Stimulated activated naive CD8-positive, alpha-beta T cell treated with anti-CD3 and anti-CD28 coated beads, Interleukin-15, Interleukin-2, amounts not matched to agents 100 ng/mL and 50 ng/mL, for 24 hours (primary cell): ENCODE data around the gene PRKAG2.
A peak's percentile ranks its signal among the peaks of the same experiment; 100 is the strongest.

Experiments used
- H3K27ac Mint-ChIP-seq: one replicate; pipeline ENCODE4 v1.8.0; 2021; ENCODE audit warnings: mild to moderate bottlenecking, mixed read lengths
- H3K27me3 Mint-ChIP-seq: one replicate; pipeline ENCODE4 v1.8.0; 2021; ENCODE audit warnings: mixed read lengths
- H3K36me3 Mint-ChIP-seq: one replicate; pipeline ENCODE4 v1.8.0; 2021; ENCODE audit warnings: low read depth, mixed read lengths
- H3K4me1 Mint-ChIP-seq: one replicate; pipeline ENCODE4 v1.8.0; 2021; ENCODE audit warnings: low read depth, mixed read lengths
- H3K4me3 Mint-ChIP-seq: one replicate; pipeline ENCODE4 v1.8.0; 2021; ENCODE audit warnings: mild to moderate bottlenecking, mixed read lengths
- H3K9me3 Mint-ChIP-seq: one replicate; pipeline ENCODE4 v1.8.0; 2021; ENCODE audit warnings: mixed read lengths

The PRKAG2 gene

DNA sequence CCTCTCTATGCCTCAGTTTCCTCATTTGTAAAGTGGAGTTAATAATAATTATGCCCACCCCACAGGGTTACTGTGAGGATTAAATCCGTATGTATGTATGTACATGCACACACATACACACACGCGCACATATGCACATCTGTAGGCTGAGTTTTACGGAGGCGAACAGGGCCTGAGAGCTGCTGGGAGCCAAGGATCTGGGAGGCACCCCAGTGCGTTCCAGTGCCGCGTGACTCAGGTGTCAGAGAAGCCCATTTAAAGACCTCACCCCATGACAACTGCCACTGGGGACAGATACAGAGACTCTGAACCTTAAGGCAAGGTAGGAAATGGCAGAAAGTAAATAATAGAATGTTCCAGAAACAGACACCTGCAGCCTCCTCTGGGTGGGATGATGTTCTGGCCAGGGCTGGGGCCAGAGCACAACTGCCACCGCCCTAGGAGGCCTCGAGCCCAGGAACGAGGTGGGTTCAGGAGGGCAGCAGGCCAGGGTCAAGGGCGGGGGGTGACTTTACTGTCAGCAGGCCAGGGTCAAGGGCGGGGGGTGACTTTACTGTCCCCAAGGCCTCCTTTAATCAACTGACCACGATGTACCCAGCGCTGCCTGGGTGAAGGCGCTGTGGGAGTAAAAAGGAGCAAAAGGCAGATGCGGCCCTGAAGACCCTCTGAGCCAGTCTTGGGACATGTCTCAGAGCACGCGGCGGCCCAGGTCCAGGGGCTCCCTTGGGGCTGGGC is 54.9 kb downstream of the PRKAG2 start:
- Mint-ChIP-seq H3K9me3 (no peaks in the 10 kb centered on the region), H3K4me1 (peaks cover 16% of the 10 kb centered on the region), H3K27ac (no peak overlapping the region), H3K27me3 (no peaks in the 10 kb centered on the region), H3K36me3 (no peaks in the 10 kb centered on the region), H3K4me3 (no peak overlapping the region)

DNA sequence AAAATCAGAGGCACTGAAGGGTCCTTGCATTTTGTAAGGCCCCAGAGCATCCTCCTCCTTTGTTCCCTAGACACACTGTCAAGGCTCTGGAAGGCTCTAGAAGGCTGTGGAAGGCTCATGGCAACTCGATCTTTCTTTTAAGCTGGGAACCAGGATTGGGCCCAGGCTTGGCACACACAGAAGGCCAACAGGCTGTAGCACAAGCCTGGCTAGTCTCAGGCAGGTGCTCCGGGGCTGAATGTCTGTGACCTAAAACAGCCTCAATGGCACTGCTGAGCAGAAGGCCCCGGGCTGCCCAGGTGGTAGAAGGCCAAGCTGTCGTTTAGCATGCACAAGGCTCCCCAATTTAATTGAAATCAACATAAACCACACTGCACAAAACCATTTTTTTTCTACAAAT is 55.7 kb downstream of the PRKAG2 start:
- H3K9me3 Mint-ChIP-seq = no peaks in the 10 kb centered on the region
- no peaks in the 10 kb centered on the region for H3K36me3 Mint-ChIP-seq
- H3K27ac Mint-ChIP-seq = no peak overlapping the region
- H3K4me3 Mint-ChIP-seq = no peak overlapping the region
- peaks cover 10% of the 10 kb centered on the region for H3K4me1 Mint-ChIP-seq
- H3K27me3 Mint-ChIP-seq = no peaks in the 10 kb centered on the region

DNA sequence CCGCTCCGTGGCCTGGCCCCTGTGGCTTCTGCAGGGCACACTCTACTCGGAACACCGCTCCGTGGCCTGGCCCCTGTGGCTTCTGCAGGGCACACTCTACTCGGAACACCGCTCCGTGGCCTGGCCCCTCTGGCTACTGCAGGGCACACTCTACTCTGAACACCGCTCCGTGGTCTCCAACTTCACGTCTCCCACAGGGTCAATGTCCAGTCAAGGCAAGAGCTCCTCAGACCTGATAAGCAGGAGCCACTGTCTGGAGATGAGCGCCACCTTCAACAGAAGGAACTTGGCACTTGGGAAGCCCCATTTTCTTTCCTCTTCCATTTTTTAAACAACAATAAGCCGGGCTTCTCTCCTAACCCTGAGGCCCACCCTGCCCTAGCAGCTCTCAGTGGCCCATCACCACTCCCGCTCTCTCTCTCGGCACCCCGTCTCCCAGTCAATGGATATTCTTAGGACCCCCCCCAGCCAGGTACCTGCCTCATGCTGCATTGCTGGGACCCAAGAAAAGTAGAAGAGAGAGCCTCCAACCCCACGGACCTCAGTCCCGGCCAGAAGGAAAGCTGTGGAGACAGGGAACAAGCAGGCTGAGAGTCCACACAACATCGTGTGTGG is 56.3 kb downstream of the PRKAG2 start:
- no peaks in the 10 kb centered on the region for H3K27me3 Mint-ChIP-seq
- H3K9me3 Mint-ChIP-seq = no peaks in the 10 kb centered on the region
- H3K27ac Mint-ChIP-seq = no peak overlapping the region
- H3K36me3 Mint-ChIP-seq = no peaks in the 10 kb centered on the region
- H3K4me3 Mint-ChIP-seq = no peak overlapping the region
- H3K4me1 Mint-ChIP-seq = peaks cover 8% of the 10 kb centered on the region

DNA sequence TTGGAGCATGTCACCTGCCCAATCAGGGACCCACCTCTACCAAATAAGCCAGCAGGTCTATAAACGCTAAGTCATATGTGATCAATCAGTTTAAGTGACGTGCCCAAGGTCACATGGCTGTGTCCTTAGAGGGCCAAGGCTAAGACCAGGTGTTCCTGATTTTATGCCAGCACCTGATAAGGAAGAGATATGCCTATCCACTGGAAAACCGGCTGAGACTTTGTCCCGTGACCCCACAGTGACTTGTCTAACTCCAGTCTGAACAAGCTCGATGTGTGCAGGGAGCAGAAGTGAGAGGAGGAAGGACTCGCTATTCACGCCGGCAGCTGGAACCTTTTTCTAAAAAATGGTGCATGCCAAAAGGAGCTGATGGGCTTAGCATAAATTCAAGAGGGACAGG is 57.0 kb downstream of the PRKAG2 start:
- no peak overlapping the region for H3K27ac Mint-ChIP-seq

DNA sequence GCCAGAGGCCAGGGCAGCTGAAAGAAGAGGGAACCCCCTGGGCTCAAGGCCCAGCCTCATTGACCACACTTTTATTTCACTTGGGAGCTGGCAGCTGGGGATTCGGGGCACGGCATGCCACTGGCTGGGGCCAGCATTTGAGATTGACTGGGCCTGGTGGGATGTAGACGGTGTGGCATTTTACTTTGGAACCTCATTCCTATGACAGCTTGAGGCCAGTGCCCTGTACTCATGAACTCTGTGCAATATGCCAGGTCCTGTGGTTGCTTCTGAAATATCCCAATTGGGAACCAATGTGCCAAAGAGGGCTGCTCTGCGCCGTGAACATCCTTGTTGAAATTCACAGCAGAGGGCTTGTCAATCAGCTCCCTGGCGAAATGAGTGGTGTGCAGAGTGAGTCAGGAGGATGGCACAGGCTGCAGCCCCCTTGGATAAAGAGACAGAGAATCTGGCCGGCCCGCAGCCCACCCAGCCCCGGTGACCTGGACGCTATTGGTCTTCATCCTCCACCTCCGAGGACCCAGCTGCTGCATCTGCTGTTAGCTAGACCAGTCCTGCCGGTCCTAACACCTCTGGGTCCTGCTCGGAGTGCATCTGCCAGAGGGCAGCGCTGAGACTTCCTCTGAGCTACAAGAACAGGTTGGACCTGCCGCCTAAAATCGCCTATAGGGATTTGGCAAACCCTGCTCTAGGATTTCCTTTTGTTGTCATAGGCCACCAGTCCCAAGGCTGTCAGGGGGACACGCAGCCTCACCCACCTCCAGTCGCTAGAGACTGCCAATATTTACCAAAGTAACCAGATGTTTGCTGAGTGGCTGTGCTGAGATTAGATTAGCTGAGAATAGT is 58.0 kb downstream of the PRKAG2 start:
- H3K4me3 Mint-ChIP-seq = no peak overlapping the region
- no peak overlapping the region for H3K27ac Mint-ChIP-seq
- no peaks in the 10 kb centered on the region for H3K9me3 Mint-ChIP-seq
- H3K27me3 Mint-ChIP-seq = no peaks in the 10 kb centered on the region
- no peaks in the 10 kb centered on the region for H3K36me3 Mint-ChIP-seq
- H3K4me1 Mint-ChIP-seq = peaks cover 21% of the 10 kb centered on the region

More for the DNA sequence above, 57.0 kb downstream of the PRKAG2 start:
- H3K4me1 Mint-ChIP-seq = peaks cover 11% of the 10 kb centered on the region
- no peak overlapping the region for H3K4me3 Mint-ChIP-seq
- H3K9me3 Mint-ChIP-seq = no peaks in the 10 kb centered on the region
- no peaks in the 10 kb centered on the region for H3K27me3 Mint-ChIP-seq
- no peaks in the 10 kb centered on the region for H3K36me3 Mint-ChIP-seq

DNA sequence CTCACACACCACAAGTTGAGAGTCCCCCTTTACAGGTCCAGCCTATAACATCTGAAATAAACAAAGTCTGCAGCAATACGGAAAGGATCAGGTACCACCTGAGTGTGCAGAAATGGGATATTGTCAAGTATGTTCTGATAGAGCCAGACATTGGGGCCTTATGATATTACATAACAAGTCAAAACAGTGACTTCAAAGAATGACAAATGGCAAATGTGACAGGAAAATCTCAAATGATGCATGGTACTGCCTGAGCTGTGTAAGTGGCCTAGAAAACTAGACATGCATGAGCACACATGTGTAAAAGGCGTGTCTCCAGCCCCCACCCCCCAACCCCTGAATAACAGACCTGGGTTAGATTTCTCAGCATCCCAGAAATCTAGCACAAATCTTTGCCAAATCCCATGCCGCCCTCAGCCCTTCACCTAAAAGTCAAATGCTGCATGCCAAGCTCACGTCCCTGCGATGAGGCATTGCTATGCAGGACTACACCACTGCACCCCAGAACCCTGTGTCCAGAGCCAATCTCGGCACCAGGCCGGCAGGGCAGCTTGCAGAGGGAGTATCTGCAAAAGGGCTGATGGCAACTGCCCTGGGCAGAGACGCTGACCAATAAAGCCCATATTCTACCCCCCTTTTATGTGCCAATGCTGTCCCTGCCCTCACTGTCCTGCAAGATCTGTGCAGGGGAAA is 58.8 kb downstream of the PRKAG2 start:
- Mint-ChIP-seq H3K4me3 (no peak overlapping the region), H3K27me3 (no peaks in the 10 kb centered on the region), H3K36me3 (no peaks in the 10 kb centered on the region), H3K4me1 (peaks cover 27% of the 10 kb centered on the region), H3K27ac (no peak overlapping the region), H3K9me3 (no peaks in the 10 kb centered on the region)

DNA sequence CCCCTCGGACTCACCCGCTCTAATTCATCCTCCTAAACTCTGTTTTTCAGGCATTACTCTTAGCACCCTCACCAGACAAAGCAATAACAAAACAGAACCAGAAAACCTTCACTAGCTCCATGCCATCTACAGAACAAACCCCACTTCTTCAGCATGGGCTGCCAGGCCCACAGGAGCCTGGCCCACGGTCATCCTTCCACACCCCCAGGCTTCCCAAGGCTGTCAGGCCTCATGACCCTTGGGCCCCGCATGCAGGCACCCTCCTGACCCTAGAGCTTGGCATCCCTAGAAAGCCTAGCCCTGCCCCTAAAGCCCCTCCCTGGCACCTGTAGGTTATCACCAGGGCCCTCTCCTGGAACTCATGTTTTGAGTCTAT is 59.6 kb downstream of the PRKAG2 start:
- H3K27me3 Mint-ChIP-seq = no peaks in the 10 kb centered on the region

DNA sequence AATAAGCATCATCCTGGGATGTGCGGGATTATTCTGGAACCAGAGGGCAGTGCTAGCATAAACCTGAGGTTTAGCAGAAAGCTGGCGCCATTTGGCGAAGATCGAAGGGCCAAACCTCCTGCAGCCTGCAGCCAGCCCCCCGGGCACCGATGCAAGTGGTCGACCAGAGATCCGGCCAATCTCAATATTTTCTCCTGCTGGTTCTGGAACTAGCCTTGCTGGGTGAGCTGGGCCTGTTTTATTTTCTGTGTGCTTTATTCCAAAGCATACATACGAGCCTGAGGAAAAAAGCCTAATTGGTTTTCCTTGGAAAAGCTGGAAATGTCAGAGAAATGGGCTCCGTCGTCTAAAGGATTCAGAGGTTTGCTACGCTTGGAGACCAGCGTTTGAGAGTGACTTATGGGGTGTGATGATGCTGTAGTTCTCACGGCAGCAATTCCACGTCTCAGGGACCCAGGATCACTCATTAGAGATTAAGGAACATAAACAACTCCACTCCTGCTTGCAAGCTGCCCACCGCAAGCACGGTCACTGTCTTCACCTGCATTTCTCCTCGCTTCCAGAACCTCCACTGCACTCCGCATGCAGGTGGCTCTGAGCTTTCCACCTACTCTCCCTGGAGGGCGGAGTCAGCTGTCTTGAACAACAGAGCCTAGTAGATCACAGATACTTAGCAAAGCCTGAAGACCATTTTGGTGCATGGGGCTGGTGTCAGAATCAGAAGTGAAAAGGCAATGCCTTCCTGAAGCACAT is 60.2 kb downstream of the PRKAG2 start:
- Mint-ChIP-seq H3K27ac (no peak overlapping the region), H3K36me3 (no peaks in the 10 kb centered on the region), H3K9me3 (no peaks in the 10 kb centered on the region), H3K27me3 (no peaks in the 10 kb centered on the region), H3K4me3 (no peak overlapping the region), H3K4me1 (peaks cover 28% of the 10 kb centered on the region)

More for the DNA sequence above, 59.6 kb downstream of the PRKAG2 start:
- no peaks in the 10 kb centered on the region for H3K9me3 Mint-ChIP-seq
- no peak overlapping the region for H3K27ac Mint-ChIP-seq
- H3K4me3 Mint-ChIP-seq = no peak overlapping the region
- peaks cover 28% of the 10 kb centered on the region for H3K4me1 Mint-ChIP-seq
- H3K36me3 Mint-ChIP-seq = no peaks in the 10 kb centered on the region

DNA sequence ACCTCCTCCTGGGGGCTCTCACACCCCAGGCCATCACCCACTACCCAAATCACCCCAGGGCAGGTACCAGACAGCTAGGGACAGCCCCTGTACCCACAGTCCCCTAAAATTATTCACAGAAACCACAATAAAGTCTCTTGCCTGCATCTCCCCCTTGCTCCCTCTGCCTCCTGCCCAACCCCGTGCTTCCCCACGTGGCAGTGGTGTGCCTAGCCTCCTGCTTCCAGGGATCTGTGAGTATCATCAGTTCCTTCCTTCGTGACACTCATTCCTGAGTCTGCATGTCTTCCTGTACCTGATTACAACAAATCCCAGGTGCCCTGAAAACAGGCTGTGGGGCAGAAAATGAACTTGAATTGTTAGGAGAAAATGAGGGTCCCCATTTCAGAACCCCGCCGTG is 61.5 kb downstream of the PRKAG2 start:
- no peaks in the 10 kb centered on the region for H3K36me3 Mint-ChIP-seq
- H3K27ac Mint-ChIP-seq = no peak overlapping the region
- peaks cover 28% of the 10 kb centered on the region for H3K4me1 Mint-ChIP-seq
- no peak overlapping the region for H3K4me3 Mint-ChIP-seq
- H3K9me3 Mint-ChIP-seq = no peaks in the 10 kb centered on the region
- H3K27me3 Mint-ChIP-seq = no peaks in the 10 kb centered on the region

DNA sequence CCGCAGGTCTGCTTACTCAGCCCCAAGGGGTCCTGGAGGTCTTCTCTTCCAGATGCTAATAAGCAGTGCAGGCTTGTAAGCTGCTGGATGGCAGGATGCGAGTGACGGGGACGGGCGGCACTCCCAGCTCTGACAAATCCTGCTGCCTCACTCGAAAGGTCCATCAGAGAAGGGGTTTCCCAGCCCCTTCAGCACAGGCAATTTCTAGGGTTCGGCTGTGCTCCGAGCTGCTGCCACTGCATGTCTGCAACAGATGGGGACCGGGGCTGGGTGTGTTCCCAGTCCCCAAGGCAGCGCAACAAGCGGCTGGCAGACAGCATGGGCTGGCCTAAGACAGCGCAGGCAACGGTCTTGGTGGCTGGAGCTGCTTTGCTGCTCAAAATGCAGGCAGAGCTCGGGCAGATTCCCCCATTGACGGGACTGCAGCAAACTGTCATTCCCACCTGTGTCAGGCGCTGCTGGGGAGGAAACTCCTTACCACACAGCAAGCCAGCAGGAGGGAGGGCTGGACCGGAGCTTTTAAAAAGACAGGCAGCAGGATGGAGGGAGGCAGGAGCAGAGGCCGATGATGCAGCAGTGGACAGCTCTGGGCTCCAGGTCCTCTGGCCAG is 62.4 kb downstream of the PRKAG2 start:
- H3K36me3 Mint-ChIP-seq = no peaks in the 10 kb centered on the region
- H3K4me3 Mint-ChIP-seq = no peak overlapping the region
- no peaks in the 10 kb centered on the region for H3K9me3 Mint-ChIP-seq
- H3K27ac Mint-ChIP-seq = no peak overlapping the region
- H3K27me3 Mint-ChIP-seq = no peaks in the 10 kb centered on the region
- H3K4me1 Mint-ChIP-seq = peaks cover 28% of the 10 kb centered on the region

DNA sequence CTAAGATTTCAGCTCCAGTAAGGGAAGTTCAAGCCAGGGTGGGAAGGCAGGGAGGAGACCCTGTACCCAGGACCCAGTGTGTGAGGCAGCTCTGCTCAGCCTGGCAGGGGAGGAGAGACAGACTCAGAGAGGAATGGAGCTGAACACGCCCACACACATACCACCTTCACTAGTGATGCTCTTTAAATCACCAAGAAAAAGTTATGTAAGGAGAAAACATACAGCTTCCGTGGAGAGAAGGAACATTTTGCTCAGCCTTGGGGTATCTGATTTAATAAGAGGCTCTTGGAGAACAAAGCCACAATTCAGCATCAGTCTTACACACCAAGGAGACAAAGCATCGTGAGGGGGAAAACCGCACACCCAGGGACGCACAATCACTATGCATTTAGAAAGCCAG is 62.9 kb downstream of the PRKAG2 start:
- Mint-ChIP-seq H3K36me3 (no peaks in the 10 kb centered on the region), H3K27ac (peak overlapping the region; percentile 5)

DNA sequence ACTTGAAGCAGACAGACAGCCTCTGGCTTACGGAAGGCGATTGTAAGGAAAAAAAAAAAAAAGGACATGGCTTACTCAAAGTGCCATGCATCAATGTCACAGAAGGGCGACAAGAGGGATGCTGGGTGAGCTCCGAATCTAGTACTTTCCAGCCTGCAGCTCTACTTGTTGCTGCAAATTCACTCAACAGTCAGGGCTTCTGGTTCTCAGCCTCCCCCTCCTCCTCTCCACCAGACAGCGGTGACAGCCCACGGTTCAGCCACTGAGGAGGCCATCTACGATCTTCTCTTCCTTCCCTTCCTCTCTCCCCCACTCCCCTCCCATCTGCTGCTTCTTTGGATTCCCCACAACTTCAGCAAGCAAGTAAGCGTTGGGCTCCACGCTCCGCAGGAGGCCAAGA is 63.5 kb downstream of the PRKAG2 start:
- Mint-ChIP-seq H3K36me3 (no peaks in the 10 kb centered on the region), H3K9me3 (no peaks in the 10 kb centered on the region), H3K4me3 (no peak overlapping the region), H3K4me1 (peaks cover 28% of the 10 kb centered on the region), H3K27ac (no peak overlapping the region), H3K27me3 (no peaks in the 10 kb centered on the region)

More for the DNA sequence above, 62.9 kb downstream of the PRKAG2 start:
- H3K4me3 Mint-ChIP-seq = no peak overlapping the region
- peaks cover 28% of the 10 kb centered on the region for H3K4me1 Mint-ChIP-seq
- H3K27me3 Mint-ChIP-seq = no peaks in the 10 kb centered on the region
- H3K9me3 Mint-ChIP-seq = no peaks in the 10 kb centered on the region

DNA sequence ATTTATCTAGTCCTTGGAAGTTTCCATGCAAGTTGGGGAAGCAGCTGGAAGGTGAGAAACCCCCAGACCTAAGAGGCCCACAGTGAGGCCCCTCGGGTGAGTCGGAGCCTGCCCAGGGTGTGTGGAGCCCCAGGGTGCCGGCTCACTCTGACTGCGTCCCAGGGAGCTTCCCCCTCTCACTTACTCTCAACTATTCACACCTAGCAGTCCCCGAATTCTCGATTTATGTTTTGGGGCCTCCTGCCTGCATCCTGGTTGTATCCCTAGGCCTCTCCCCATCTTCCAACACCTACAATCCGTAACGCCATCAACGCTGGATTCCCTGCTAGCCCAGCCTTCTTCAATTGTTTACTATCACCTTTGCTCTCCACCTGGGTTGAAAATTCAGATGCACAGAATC is 63.9 kb downstream of the PRKAG2 start:
- Mint-ChIP-seq H3K36me3 (no peaks in the 10 kb centered on the region), H3K9me3 (no peaks in the 10 kb centered on the region), H3K27ac (no peak overlapping the region), H3K27me3 (no peaks in the 10 kb centered on the region), H3K4me1 (peaks cover 28% of the 10 kb centered on the region), H3K4me3 (no peak overlapping the region)
